SK-N-SH treated with all-trans-retinoic acid at 6 μM for 48 hours (cell line): ENCODE measurements around the gene SLC37A1.

Source experiments
- ATAC-seq: fragments of 200-7000 bp; cut with Tn5 transposase; 3 replicates; pipeline ENCODE4 v1.9.1; 2020; ENCODE audit warnings: mild to moderate bottlenecking, moderate library complexity
- ARNTL ChIP-seq: fragments of 450-650 bp; formaldehyde crosslinking; IDR thresholded peaks from 2 replicates; pipeline ENCODE4 v1.5.0; 2020; ENCODE audit warnings: low read depth, mild to moderate bottlenecking, moderate library complexity, borderline replicate concordance
- BACH2 ChIP-seq: fragments of 250-450 bp; sonication (Bioruptor Pico); IDR thresholded peaks from 2 replicates; pipeline ENCODE4 v1.9.0; 2021; ENCODE audit warnings: mild to moderate bottlenecking, borderline replicate concordance
- CSDC2 ChIP-seq: fragments of 250-450 bp; sonication (Bioruptor Pico); IDR thresholded peaks from 2 replicates; pipeline ENCODE4 v1.5.0; 2020; ENCODE audit warnings: mild to moderate bottlenecking, moderate library complexity
- ESRRG ChIP-seq: fragments of 250-450 bp; sonication (Bioruptor Pico); IDR thresholded peaks from 2 replicates; pipeline ENCODE4 v1.6.1; 2021; ENCODE audit warnings: mild to moderate bottlenecking
- GLIS3 ChIP-seq: fragments of 250-450 bp; sonication (Bioruptor Pico); IDR thresholded peaks from 2 replicates; pipeline ENCODE4 v1.5.0; 2020; ENCODE audit warnings: mild to moderate bottlenecking, moderate library complexity
- ISL1 ChIP-seq: fragments of 250-450 bp; sonication (Bioruptor Pico); IDR thresholded peaks from 2 replicates; pipeline ENCODE4 v2.1.2; 2022; ENCODE audit warnings: mild to moderate bottlenecking, moderate library complexity
- OSR1 ChIP-seq: fragments of 250-450 bp; sonication (Bioruptor Pico); IDR thresholded peaks from 2 replicates; pipeline ENCODE4 v1.8.0; 2022; ENCODE audit warnings: moderate library complexity, mild to moderate bottlenecking, inconsistent platforms
- PPARA ChIP-seq: fragments of 250-450 bp; sonication (Bioruptor Pico); IDR thresholded peaks from 2 replicates; pipeline ENCODE4 v1.5.0; 2020; ENCODE audit warnings: mild to moderate bottlenecking, borderline replicate concordance
- RARB ChIP-seq: fragments of 250-450 bp; sonication (Bioruptor Pico); IDR thresholded peaks from 2 replicates; pipeline ENCODE4 v1.8.0; 2021; ENCODE audit warnings: mild to moderate bottlenecking, moderate library complexity
- SNAI2 ChIP-seq: fragments of 250-450 bp; sonication (Bioruptor Pico); IDR thresholded peaks from 2 replicates; pipeline ENCODE4 v1.5.0; 2020; ENCODE audit warnings: mild to moderate bottlenecking, moderate library complexity
- TCF4 ChIP-seq: fragments of 250-450 bp; sonication (Bioruptor Pico); IDR thresholded peaks from 2 replicates; pipeline ENCODE4 v1.8.0; 2021; ENCODE audit warnings: mild to moderate bottlenecking, moderate library complexity, borderline replicate concordance
- TOX ChIP-seq: fragments of 250-450 bp; sonication (Bioruptor Pico); IDR thresholded peaks from 2 replicates; pipeline ENCODE4 v1.8.0; 2021; ENCODE audit warnings: mild to moderate bottlenecking, moderate library complexity, borderline replicate concordance
- ZC3H10 ChIP-seq: fragments of 250-450 bp; sonication (Bioruptor Pico); IDR thresholded peaks from 2 replicates; pipeline ENCODE4 v1.5.1; 2021; ENCODE audit warnings: mild to moderate bottlenecking, moderate library complexity
- ZFP3 ChIP-seq: fragments of 250-450 bp; sonication (Bioruptor Pico); IDR thresholded peaks from 2 replicates; pipeline ENCODE4 v1.5.0; 2020; ENCODE audit warnings: mild to moderate bottlenecking, moderate library complexity
- ZFP30 ChIP-seq: fragments of 450-650 bp; formaldehyde crosslinking; IDR thresholded peaks from 2 replicates; pipeline ENCODE4 v1.5.0; 2022; ENCODE audit warnings: mild to moderate bottlenecking, moderate library complexity
- ZNF70 ChIP-seq: fragments of 450-650 bp; formaldehyde crosslinking; IDR thresholded peaks from 2 replicates; pipeline ENCODE4 v1.5.0; 2020; ENCODE audit warnings: mild to moderate bottlenecking, moderate library complexity
- ZNF8 ChIP-seq: fragments of 450-650 bp; formaldehyde crosslinking; IDR thresholded peaks from 2 replicates; pipeline ENCODE4 v1.5.0; 2020; ENCODE audit warnings: mild to moderate bottlenecking, moderate library complexity
- TF ChIP-seq, protein P1 (sequence below): fragments of 250-450 bp; sonication (Bioruptor Pico); IDR thresholded peaks from 2 replicates; pipeline ENCODE4 v1.5.1; 2021; ENCODE audit warnings: mild to moderate bottlenecking, moderate library complexity
- TF ChIP-seq, protein P2 (sequence below): fragments of 250-450 bp; sonication (Bioruptor Pico); IDR thresholded peaks from 2 replicates; pipeline ENCODE4 v1.5.0; 2020; ENCODE audit warnings: mild to moderate bottlenecking, moderate library complexity
- TF ChIP-seq, protein P3 (sequence below): fragments of 250-450 bp; sonication (Bioruptor Pico); IDR thresholded peaks from 2 replicates; pipeline ENCODE4 v1.8.0; 2021; ENCODE audit warnings: low read depth, mild to moderate bottlenecking, moderate library complexity, borderline replicate concordance
- TF ChIP-seq, protein P4 (sequence below): fragments of 250-450 bp; sonication (Bioruptor Pico); IDR thresholded peaks from 2 replicates; pipeline ENCODE4 v1.8.0; 2020; ENCODE audit warnings: mild to moderate bottlenecking, moderate library complexity, borderline replicate concordance

SLC37A1 gene

DNA sequence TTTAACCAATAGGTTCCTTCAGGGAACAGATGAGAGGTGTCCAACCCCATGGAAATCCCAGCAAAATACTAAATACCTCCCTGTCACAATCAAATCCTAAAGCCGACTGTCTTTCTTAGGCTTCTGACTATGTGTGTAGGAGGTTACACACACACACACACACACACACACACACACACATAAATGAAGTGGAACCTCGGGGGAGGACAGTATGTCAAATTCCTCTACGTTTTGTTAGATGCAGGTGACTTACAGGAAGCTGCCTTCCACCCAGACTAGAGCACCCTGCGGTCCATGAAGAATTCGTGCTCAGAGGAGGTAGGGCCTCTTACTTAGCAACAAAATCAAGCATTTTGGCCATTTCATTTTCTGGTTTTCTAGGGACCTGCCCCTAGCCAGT lies 34.1 kb upstream of the SLC37A1 start (continued):
- TF ChIP-seq ESRRG (CRISPR knock-in tag), result no peak
- TF ChIP-seq ZNF70 (CRISPR knock-in tag), result no peak
- TF ChIP-seq ZNF8 (CRISPR knock-in tag), result no peak

DNA sequence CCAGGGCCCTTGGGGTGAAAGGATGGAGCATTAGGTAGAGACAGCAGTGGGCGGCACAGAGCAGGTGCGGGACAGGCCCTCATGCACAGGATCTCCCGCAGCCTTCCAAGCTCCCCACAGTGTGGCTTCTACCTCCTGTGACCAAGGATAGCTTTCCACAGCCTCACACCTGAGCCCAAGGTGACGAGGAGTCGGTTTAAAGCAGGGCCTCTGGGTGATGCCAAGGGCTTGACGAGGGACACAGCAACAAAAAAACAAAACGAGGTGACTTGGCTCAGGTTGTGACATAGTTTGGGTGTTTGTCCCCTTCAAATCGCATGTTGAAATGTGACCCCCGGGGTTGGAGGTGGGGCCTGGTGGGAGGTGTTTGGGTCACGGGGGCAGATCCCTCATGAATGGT lies 32.9 kb upstream of the SLC37A1 start:
- TF ChIP-seq ZC3H10 (CRISPR knock-in tag), result no peak
- TF ChIP-seq TCF4 (CRISPR knock-in tag), result no peak
- TF ChIP-seq, protein P1, sequence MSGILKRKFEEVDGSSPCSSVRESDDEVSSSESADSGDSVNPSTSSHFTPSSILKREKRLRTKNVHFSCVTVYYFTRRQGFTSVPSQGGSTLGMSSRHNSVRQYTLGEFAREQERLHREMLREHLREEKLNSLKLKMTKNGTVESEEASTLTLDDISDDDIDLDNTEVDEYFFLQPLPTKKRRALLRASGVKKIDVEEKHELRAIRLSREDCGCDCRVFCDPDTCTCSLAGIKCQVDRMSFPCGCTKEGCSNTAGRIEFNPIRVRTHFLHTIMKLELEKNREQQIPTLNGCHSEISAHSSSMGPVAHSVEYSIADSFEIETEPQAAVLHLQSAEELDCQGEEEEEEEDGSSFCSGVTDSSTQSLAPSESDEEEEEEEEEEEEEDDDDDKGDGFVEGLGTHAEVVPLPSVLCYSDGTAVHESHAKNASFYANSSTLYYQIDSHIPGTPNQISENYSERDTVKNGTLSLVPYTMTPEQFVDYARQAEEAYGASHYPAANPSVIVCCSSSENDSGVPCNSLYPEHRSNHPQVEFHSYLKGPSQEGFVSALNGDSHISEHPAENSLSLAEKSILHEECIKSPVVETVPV (CRISPR knock-in tag), result no peak
- TF ChIP-seq, protein P2, sequence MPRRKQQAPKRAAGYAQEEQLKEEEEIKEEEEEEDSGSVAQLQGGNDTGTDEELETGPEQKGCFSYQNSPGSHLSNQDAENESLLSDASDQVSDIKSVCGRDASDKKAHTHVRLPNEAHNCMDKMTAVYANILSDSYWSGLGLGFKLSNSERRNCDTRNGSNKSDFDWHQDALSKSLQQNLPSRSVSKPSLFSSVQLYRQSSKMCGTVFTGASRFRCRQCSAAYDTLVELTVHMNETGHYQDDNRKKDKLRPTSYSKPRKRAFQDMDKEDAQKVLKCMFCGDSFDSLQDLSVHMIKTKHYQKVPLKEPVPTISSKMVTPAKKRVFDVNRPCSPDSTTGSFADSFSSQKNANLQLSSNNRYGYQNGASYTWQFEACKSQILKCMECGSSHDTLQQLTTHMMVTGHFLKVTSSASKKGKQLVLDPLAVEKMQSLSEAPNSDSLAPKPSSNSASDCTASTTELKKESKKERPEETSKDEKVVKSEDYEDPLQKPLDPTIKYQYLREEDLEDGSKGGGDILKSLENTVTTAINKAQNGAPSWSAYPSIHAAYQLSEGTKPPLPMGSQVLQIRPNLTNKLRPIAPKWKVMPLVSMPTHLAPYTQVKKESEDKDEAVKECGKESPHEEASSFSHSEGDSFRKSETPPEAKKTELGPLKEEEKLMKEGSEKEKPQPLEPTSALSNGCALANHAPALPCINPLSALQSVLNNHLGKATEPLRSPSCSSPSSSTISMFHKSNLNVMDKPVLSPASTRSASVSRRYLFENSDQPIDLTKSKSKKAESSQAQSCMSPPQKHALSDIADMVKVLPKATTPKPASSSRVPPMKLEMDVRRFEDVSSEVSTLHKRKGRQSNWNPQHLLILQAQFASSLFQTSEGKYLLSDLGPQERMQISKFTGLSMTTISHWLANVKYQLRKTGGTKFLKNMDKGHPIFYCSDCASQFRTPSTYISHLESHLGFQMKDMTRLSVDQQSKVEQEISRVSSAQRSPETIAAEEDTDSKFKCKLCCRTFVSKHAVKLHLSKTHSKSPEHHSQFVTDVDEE (CRISPR knock-in tag), result no peak
- no peak for TF ChIP-seq ZFP3 (CRISPR knock-in tag)
- TF ChIP-seq ZNF8 (CRISPR knock-in tag), result no peak
- no peak for TF ChIP-seq ZFP30 (CRISPR knock-in tag)
- TF ChIP-seq OSR1 (CRISPR knock-in tag), result no peak
- no peak for TF ChIP-seq BACH2
- no peak for ATAC-seq

DNA sequence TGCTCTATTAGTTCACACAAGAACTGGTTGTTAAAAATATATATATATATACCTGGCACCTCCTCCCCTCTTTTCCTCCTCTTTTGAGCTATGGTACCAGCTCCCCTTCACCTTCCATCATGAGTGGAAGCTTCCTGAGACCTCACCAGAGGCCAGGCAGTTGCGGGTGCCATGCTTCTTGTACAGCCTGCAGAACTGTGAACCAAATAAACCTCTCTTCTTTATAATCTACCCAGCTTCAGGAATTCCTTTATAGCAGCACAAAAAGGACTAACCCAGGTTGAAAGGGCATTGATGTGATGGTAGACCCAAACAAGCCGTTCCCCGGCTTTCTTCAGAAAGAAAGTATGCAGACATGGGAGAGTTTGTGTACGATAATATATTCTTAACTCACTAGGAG lies 32.5 kb upstream of the SLC37A1 start:
- TF ChIP-seq ESRRG (CRISPR knock-in tag), result no peak
- TF ChIP-seq, protein P3, sequence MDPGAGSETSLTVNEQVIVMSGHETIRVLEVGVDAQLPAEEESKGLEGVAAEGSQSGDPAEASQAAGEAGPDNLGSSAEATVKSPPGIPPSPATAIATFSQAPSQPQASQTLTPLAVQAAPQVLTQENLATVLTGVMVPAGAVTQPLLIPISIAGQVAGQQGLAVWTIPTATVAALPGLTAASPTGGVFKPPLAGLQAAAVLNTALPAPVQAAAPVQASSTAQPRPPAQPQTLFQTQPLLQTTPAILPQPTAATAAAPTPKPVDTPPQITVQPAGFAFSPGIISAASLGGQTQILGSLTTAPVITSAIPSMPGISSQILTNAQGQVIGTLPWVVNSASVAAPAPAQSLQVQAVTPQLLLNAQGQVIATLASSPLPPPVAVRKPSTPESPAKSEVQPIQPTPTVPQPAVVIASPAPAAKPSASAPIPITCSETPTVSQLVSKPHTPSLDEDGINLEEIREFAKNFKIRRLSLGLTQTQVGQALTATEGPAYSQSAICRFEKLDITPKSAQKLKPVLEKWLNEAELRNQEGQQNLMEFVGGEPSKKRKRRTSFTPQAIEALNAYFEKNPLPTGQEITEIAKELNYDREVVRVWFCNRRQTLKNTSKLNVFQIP (CRISPR knock-in tag), result no peak
- TF ChIP-seq TOX (CRISPR knock-in tag), result no peak
- TF ChIP-seq, protein P2 (CRISPR knock-in tag), result no peak
- no peak for TF ChIP-seq ZC3H10 (CRISPR knock-in tag)
- TF ChIP-seq, protein P4, sequence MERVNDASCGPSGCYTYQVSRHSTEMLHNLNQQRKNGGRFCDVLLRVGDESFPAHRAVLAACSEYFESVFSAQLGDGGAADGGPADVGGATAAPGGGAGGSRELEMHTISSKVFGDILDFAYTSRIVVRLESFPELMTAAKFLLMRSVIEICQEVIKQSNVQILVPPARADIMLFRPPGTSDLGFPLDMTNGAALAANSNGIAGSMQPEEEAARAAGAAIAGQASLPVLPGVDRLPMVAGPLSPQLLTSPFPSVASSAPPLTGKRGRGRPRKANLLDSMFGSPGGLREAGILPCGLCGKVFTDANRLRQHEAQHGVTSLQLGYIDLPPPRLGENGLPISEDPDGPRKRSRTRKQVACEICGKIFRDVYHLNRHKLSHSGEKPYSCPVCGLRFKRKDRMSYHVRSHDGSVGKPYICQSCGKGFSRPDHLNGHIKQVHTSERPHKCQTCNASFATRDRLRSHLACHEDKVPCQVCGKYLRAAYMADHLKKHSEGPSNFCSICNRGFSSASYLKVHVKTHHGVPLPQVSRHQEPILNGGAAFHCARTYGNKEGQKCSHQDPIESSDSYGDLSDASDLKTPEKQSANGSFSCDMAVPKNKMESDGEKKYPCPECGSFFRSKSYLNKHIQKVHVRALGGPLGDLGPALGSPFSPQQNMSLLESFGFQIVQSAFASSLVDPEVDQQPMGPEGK (CRISPR knock-in tag), result no peak
- TF ChIP-seq GLIS3, result no peak
- TF ChIP-seq TCF4 (CRISPR knock-in tag), result no peak
- TF ChIP-seq ZFP3 (CRISPR knock-in tag), result no peak
- TF ChIP-seq RARB, result no peak
- no peak for TF ChIP-seq ARNTL
- TF ChIP-seq ISL1 (CRISPR knock-in tag), result no peak
- no peak for TF ChIP-seq CSDC2
- no peak for TF ChIP-seq PPARA (CRISPR knock-in tag)
- TF ChIP-seq, protein P1 (CRISPR knock-in tag), result no peak
- no peak for TF ChIP-seq BACH2
- no peak for TF ChIP-seq SNAI2
- TF ChIP-seq ZFP30 (CRISPR knock-in tag), result no peak
- TF ChIP-seq ZNF8 (CRISPR knock-in tag), result no peak
- TF ChIP-seq ZNF70 (CRISPR knock-in tag), result no peak
- no peak for ATAC-seq
